Endodermal cell (in vitro differentiated cells): ENCODE measurements around the gene HTR2A. TPM values are rescaled to one million over a fixed set of nuclear protein-coding genes. Genes with fewer than 3 reads are reported as not detected.

ENCODE experiments used
- DNase-seq: peaks from one replicate; pipeline ENCODE4 v3.0.0-alpha.2; 2017
- H3K27ac ChIP-seq: 2 replicates; pipeline ENCODE4 v1.5.1; 2013; ENCODE audit warnings: mild to moderate bottlenecking, low read depth, low read length, moderate library complexity
- H3K27me3 ChIP-seq: 2 replicates; pipeline ENCODE4 v1.6.1; 2013; ENCODE audit warnings: mild to moderate bottlenecking, low read length, moderate library complexity; ENCODE audit not compliant: insufficient read depth, control insufficient read depth, poor library complexity, severe bottlenecking
- H3K36me3 ChIP-seq: 2 replicates; pipeline ENCODE4 v1.7.0; 2013; ENCODE audit warnings: mild to moderate bottlenecking, low read length, moderate library complexity; ENCODE audit not compliant: control insufficient read depth, insufficient read depth
- H3K4me1 ChIP-seq: one replicate; pipeline ENCODE4 v1.7.0; 2013; ENCODE audit warnings: low read length; ENCODE audit not compliant: control insufficient read depth, insufficient read depth
- H3K4me3 ChIP-seq: 2 replicates; pipeline ENCODE4 v1.5.1; 2013; ENCODE audit warnings: mild to moderate bottlenecking, low read length, moderate library complexity
- H3K9ac ChIP-seq: 2 replicates; pipeline ENCODE4 v1.6.1; 2013; ENCODE audit warnings: mild to moderate bottlenecking, low read length, moderate library complexity; ENCODE audit not compliant: poor library complexity, severe bottlenecking; ENCODE audit errors: extremely low read depth
- H3K9me3 ChIP-seq: 2 replicates; pipeline ENCODE4 v1.6.1; 2013; ENCODE audit warnings: mild to moderate bottlenecking, low read length, moderate library complexity; ENCODE audit not compliant: control insufficient read depth
- H3K27ac Mint-ChIP-seq: 2 replicates; pipeline ENCODE4 v1.8.0; 2020; ENCODE audit warnings: mixed read lengths
- H3K27me3 Mint-ChIP-seq: 2 replicates; pipeline ENCODE4 v1.8.0; 2021; ENCODE audit warnings: mild to moderate bottlenecking, mixed read lengths; ENCODE audit not compliant: insufficient read depth
- H3K36me3 Mint-ChIP-seq: 2 replicates; pipeline ENCODE4 v1.8.0; 2020; ENCODE audit warnings: low read depth, mixed read lengths
- H3K4me1 Mint-ChIP-seq: 2 replicates; pipeline ENCODE4 v1.8.0; 2020; ENCODE audit warnings: mixed read lengths
- H3K4me3 Mint-ChIP-seq: 2 replicates; pipeline ENCODE4 v1.8.0; 2020; ENCODE audit warnings: mild to moderate bottlenecking, moderate library complexity, mixed read lengths
- H3K9me3 Mint-ChIP-seq: 2 replicates; pipeline ENCODE4 v1.8.0; 2020; ENCODE audit warnings: mild to moderate bottlenecking, mixed read lengths
- WGBS, 2 experiments: methylation state at CpG; one replicate each; pipeline versions ENCODE4 v1.1.5 to v1.1.7; 2013; ENCODE audit warnings: missing lambda C conversion rate in 2 of 2, mixed read lengths in 1 of 2; ENCODE audit not compliant: insufficient coverage in 1 of 2, insufficient read length in 1 of 2; 5-methylcytosine and 5-hydroxymethylcytosine counted together
- total RNA-seq, 2 donors: library from RNA; stranded (reverse); fragmentation: NEBNext Ultra II Directional in 1 of 2; extraction: Animal tissue kit (Norgen Biotek cat#: 25700) in 1 of 2; gene quantifications; 2 replicates in 1 of 2; 3 replicates in 1 of 2; pipeline ENCODE4 v1.2.1, GENCODE V29; 2021
- TF ChIP-seq, protein P1 (sequence below): fragments of 200-600 bp; sonication (generic); conservative IDR thresholded peaks from 2 replicates; pipeline ENCODE4 v1.5.0; 2021; ENCODE audit warnings: antibody characterized with exemption, mild to moderate bottlenecking

Gene HTR2A
- total RNA-seq, 2 donors from 2014 or later = not detected

DNA sequence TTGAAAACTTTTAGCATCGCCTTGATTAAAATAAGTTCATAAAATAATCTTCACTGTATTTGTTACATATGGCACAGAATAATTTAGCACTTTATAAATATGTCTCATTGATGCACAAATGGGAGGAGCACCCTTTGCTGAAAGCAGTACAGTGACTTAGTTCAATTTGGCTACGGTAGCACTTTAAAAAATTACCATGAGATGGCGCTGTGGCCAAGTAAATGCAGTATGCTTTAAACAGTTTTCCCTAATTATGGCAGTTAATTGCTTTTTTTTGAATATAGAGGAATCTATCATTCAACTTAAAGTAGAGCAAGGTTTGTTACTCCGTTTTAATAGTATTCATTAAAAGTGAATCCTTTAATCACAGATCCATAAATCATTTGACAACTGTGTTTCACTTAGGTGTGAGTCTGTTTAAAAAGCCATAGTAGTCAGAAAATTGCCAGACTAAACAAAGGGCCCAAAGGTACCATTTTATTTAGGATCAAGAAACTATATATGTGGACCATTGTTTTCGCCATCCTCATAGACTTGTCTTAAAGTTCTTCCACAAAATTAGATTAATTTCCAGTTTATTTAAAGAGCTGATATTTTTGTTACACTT, 65.2 kb downstream of the HTR2A start:
- no peak overlapping the region for H3K4me3 Mint-ChIP-seq
- Histone ChIP-seq H3K4me3 (no peak overlapping the region), H3K9me3 (no peaks in the 10 kb centered on the region), H3K4me1 (no peaks in the 10 kb centered on the region), H3K9ac (no peak overlapping the region), H3K36me3 (no peaks in the 10 kb centered on the region), H3K27ac (no peak overlapping the region), H3K27me3 (no peaks in the 10 kb centered on the region)
- H3K27me3 Mint-ChIP-seq = no peaks in the 10 kb centered on the region
- no peaks in the 10 kb centered on the region for H3K36me3 Mint-ChIP-seq
- H3K9me3 Mint-ChIP-seq = no peaks in the 10 kb centered on the region
- no peaks in the 10 kb centered on the region for H3K4me1 Mint-ChIP-seq
- H3K27ac Mint-ChIP-seq = no peak overlapping the region
- TF ChIP-seq, protein P1, sequence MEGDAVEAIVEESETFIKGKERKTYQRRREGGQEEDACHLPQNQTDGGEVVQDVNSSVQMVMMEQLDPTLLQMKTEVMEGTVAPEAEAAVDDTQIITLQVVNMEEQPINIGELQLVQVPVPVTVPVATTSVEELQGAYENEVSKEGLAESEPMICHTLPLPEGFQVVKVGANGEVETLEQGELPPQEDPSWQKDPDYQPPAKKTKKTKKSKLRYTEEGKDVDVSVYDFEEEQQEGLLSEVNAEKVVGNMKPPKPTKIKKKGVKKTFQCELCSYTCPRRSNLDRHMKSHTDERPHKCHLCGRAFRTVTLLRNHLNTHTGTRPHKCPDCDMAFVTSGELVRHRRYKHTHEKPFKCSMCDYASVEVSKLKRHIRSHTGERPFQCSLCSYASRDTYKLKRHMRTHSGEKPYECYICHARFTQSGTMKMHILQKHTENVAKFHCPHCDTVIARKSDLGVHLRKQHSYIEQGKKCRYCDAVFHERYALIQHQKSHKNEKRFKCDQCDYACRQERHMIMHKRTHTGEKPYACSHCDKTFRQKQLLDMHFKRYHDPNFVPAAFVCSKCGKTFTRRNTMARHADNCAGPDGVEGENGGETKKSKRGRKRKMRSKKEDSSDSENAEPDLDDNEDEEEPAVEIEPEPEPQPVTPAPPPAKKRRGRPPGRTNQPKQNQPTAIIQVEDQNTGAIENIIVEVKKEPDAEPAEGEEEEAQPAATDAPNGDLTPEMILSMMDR = peak; percentile 96
- peak; percentile 78 for DNase-seq
- WGBS, 2 experiments = 0 to 22% methylated on average over 2 to 3 of the region's 5 CpGs

DNA sequence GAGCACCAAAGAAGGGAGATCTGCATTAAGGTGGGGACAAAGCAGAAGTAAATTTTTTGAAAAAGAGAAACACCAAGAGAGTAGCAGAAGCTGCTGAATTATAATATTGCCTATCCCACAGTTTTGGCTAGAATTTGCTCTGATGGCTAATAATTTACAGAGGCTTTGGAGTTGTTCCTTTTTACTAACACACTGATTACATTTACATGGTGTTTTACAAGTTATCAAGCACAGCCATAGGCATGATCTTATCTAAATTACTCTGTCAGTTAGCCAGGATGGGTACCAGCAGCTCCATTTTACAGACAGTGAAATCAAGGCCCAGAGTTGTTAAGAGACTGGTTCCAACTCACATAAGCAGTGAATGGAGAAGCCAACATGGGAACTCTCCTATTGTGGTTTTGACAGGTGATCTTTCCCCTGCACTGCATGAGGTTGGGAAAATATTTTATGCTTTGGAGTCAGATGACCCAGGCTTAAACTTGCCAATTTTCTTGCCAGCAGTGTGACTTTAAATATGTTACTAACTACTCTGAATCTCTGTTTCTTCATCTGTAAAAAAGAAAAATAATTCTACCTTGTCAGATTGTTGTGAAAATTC, 66.3 kb downstream of the HTR2A start:
- Histone ChIP-seq H3K27ac (no peak overlapping the region), H3K36me3 (no peaks in the 10 kb centered on the region), H3K4me1 (no peaks in the 10 kb centered on the region), H3K27me3 (no peaks in the 10 kb centered on the region), H3K9me3 (no peaks in the 10 kb centered on the region), H3K9ac (no peak overlapping the region), H3K4me3 (no peak overlapping the region)
- no peaks in the 10 kb centered on the region for H3K9me3 Mint-ChIP-seq
- H3K27ac Mint-ChIP-seq = no peak overlapping the region
- H3K36me3 Mint-ChIP-seq = no peaks in the 10 kb centered on the region
- no peak for DNase-seq
- H3K4me3 Mint-ChIP-seq = no peak overlapping the region
- TF ChIP-seq, protein P1 = no peak
- no peaks in the 10 kb centered on the region for H3K4me1 Mint-ChIP-seq
- no peaks in the 10 kb centered on the region for H3K27me3 Mint-ChIP-seq

DNA sequence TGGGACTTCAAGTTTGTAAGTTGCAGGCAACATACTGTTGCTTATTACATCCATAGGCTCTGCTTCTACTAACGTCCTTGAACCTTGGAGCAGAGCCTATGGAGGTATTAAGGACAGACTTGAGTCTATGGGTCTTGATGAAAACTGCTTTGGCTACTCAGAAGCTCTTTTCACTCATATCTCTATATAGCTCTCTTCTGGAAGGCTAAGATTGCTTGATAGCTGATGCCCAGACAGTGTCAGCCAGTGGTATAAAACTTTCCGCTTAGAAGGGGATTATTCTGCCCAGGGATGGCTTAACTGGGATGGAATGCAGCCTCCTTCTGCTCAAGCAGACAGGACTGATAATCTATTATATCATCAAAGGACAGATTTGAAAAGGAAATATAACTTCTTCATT, 74.3 kb downstream of the HTR2A start:
- H3K9me3 Mint-ChIP-seq = no peaks in the 10 kb centered on the region
- TF ChIP-seq, protein P1 = no peak
- Histone ChIP-seq H3K27ac (no peak overlapping the region), H3K9ac (no peak overlapping the region), H3K4me1 (no peaks in the 10 kb centered on the region), H3K4me3 (no peak overlapping the region), H3K27me3 (no peaks in the 10 kb centered on the region), H3K36me3 (no peaks in the 10 kb centered on the region), H3K9me3 (no peaks in the 10 kb centered on the region)
- H3K27ac Mint-ChIP-seq = no peak overlapping the region
- H3K36me3 Mint-ChIP-seq = no peaks in the 10 kb centered on the region
- no peak overlapping the region for H3K4me3 Mint-ChIP-seq
- peaks cover 1% of the 10 kb centered on the region for H3K27me3 Mint-ChIP-seq
- H3K4me1 Mint-ChIP-seq = peaks cover 2% of the 10 kb centered on the region
- no peak for DNase-seq
- WGBS, 2 experiments = 96 to 100% methylated on average over 1 to 2 of the region's 2 CpGs
